GM12892 (cell line): ENCODE results near the gene GRAMD1B.

ENCODE experiments used
- POLR2A ChIP-seq: IDR thresholded peaks from 2 replicates; pipeline ENCODE4 v1.6.1; 2011; ENCODE audit warnings: low read depth, low read length, control low read depth
- POLR2AphosphoS5 ChIP-seq: IDR thresholded peaks from 2 replicates; pipeline ENCODE4 v1.6.1; 2011; ENCODE audit warnings: low read depth, low read length, control low read depth

- TF ChIP-seq POLR2A (no peak), POLR2AphosphoS5 (no peak)
These were observed 53.4 kb downstream of the GRAMD1B start for GRCh38 chr11:123483466-123483865.
